K562 (cell line): ENCODE measurements around the gene OCA2. TPM values are rescaled to one million over a fixed set of nuclear protein-coding genes. Genes with fewer than 3 reads are reported as not detected.

Experiments used
- ATAC-seq: fragments of 200-7000 bp; cut with Tn5 transposase; 3 replicates; pipeline ENCODE4 v1.9.1; 2020; ENCODE audit warnings: moderate library complexity
- BruUV-seq: library from RNA; stranded (reverse); fragments of 400-500 nt; replicated peaks from 2 replicates; lab custom pipeline; 2021; lab: Mats Ljungman, UMichigan
- CTCF ChIA-PET: fragments of 300-600 bp; formaldehyde crosslinking; extraction: SDS; loops from one replicate; lab custom pipeline; 2021; ENCODE audit warnings: low intra/inter-chr PET ratio; lab: Yijun Ruan, JAX
- POLR2A ChIA-PET: fragments of 300-600, 350-650 bp; sonication (Branson Sonifier 250); formaldehyde crosslinking; extraction: SDS; loops from one replicate; lab custom pipeline; 2021; ENCODE audit warnings: antibody characterized with exemption, inconsistent platforms; lab: Yijun Ruan, JAX
- DNase-seq, 4 experiments: peaks; one replicate each; pipeline versions ENCODE4 v3.0.0 to v3.0.0-alpha.2; 2011 to 2018; ENCODE audit warnings: low spot score in 3 of 4, mixed read lengths in 3 of 4; ENCODE audit errors: extremely low read depth in 1 of 4
- FAIRE-seq: peaks from 2 replicates; lab custom pipeline; 2011; peaks lifted over from hg19 to GRCh38; lab: Jason Lieb, UNC
- H2AFZ ChIP-seq: 2 replicates; pipeline ENCODE4 v1.6.0; 2011; ENCODE audit warnings: low read depth, low read length, control low read depth, inconsistent platforms
- H3K27ac ChIP-seq: fragments of 200-600 bp; 3 replicates; pipeline ENCODE4 v1.8.0; 2011; ENCODE audit warnings: low read depth, mild to moderate bottlenecking, control low read depth, inconsistent platforms, low read length, moderate library complexity, mixed read lengths; ENCODE audit errors: extremely low read depth
- H3K27me3 ChIP-seq, 2 experiments: fragments of 300-600 bp in 1 of 2; 2 replicates in 1 of 2; 3 replicates in 1 of 2; pipeline versions ENCODE4 v1.6.0 to v1.8.0; 2011; ENCODE audit warnings: inconsistent platforms in 2 of 2, low read length in 2 of 2, mild to moderate bottlenecking in 1 of 2, mixed read lengths in 1 of 2, moderate library complexity in 1 of 2; ENCODE audit not compliant: control insufficient read depth in 2 of 2, insufficient read depth in 2 of 2
- H3K36me3 ChIP-seq: fragments of 300-600 bp; 3 replicates; pipeline ENCODE4 v1.8.0; 2011; ENCODE audit warnings: mild to moderate bottlenecking, low read length, inconsistent platforms; ENCODE audit not compliant: control insufficient read depth, insufficient read depth
- H3K4me1 ChIP-seq, 2 experiments: fragments of 200-600 bp in 1 of 2; replicated peaks in 1 of 2; 2 replicates in 1 of 2; 3 replicates in 1 of 2; pipeline versions ENCODE4 v1.5.1 to v1.8.0; 2011; ENCODE audit warnings: inconsistent platforms in 2 of 2, low read length in 2 of 2, mild to moderate bottlenecking in 1 of 2, mixed read lengths in 1 of 2, moderate library complexity in 1 of 2; ENCODE audit not compliant: control insufficient read depth in 2 of 2, insufficient read depth in 2 of 2
- H3K4me2 ChIP-seq: 2 replicates; pipeline ENCODE4 v1.6.1; 2011; ENCODE audit warnings: low read length, control low read depth, inconsistent platforms, mixed read lengths; ENCODE audit not compliant: insufficient read depth
- H3K4me3 ChIP-seq: fragments of 200-600 bp; sonication (generic), shearing (Covaris generic); 2 replicates; pipeline ENCODE4 v1.5.1; 2016; ENCODE audit warnings: control low read depth, inconsistent platforms
- H3K79me2 ChIP-seq: fragments of 200-600 bp; 3 replicates; pipeline ENCODE4 v1.8.0; 2011; ENCODE audit warnings: low read length, inconsistent platforms; ENCODE audit not compliant: control insufficient read depth, insufficient read depth
- H3K9ac ChIP-seq, 2 experiments: 2 replicates each; pipeline versions ENCODE4 v1.6.0 to v1.6.1; 2011; ENCODE audit warnings: low read depth in 2 of 2, low read length in 2 of 2, control low read depth in 1 of 2, inconsistent platforms in 1 of 2, mild to moderate bottlenecking in 1 of 2, mixed read lengths in 1 of 2; ENCODE audit not compliant: insufficient read depth in 1 of 2
- H3K9me1 ChIP-seq: one replicate; pipeline ENCODE4 v1.6.0; 2011; ENCODE audit warnings: inconsistent platforms, mild to moderate bottlenecking, low read length, moderate library complexity; ENCODE audit not compliant: control insufficient read depth, insufficient read depth
- H3K9me3 ChIP-seq: replicated peaks from 2 replicates; pipeline ENCODE4 v1.5.1; 2011; ENCODE audit warnings: low read depth, low read length, inconsistent platforms; ENCODE audit not compliant: control insufficient read depth, insufficient read depth
- H4K20me1 ChIP-seq: replicated peaks from 2 replicates; pipeline ENCODE4 v1.6.1; 2011; ENCODE audit warnings: low read length, inconsistent platforms, mixed read lengths; ENCODE audit not compliant: control insufficient read depth, insufficient read depth
- ARID1B ChIP-seq: fragments of 450-650 bp; IDR thresholded peaks from 2 replicates; pipeline ENCODE4 v1.6.1; 2016; ENCODE audit warnings: antibody characterized with exemption, mild to moderate bottlenecking, inconsistent platforms
- CHD1 ChIP-seq: fragments of 200-600 bp; sonication (generic); IDR thresholded peaks from one replicate; pipeline ENCODE4 v1.6.1; 2012; ENCODE audit warnings: mild to moderate bottlenecking, moderate library complexity, low read length, inconsistent platforms
- EZH2 ChIP-seq: IDR thresholded peaks from 2 replicates; pipeline ENCODE4 v1.6.1; 2012; ENCODE audit warnings: low read depth, mild to moderate bottlenecking, inconsistent platforms, low read length, borderline replicate concordance
- WGBS: fragments of 100-300 bp; shearing (Covaris generic); methylation state at CpG from one replicate; pipeline ENCODE4 v1.1.6; 2016; ENCODE audit warnings: low coverage, mixed read lengths; ENCODE audit not compliant: insufficient coverage; ENCODE audit errors: missing lambda C conversion rate; 5-methylcytosine and 5-hydroxymethylcytosine counted together
- in situ Hi-C: fragments of 300-500 bp; cut with MboI; formaldehyde crosslinking; loops from 4 replicates; pipeline ENCODE4 v1.15.0; 2018; ENCODE audit warnings: inconsistent platforms, mixed read lengths
- intact Hi-C: fragments of 100-400 bp; cut with micrococcal nuclease; formaldehyde crosslinking; loops from 2 replicates; pipeline ENCODE4 v1.14.2; 2022
- polyA plus RNA-seq, 8 experiments: library from polyadenylated mRNA; depleted of rRNA in 4 of 8; stranded (reverse) in 5 of 8; unstranded in 3 of 8; fragments of >200 nt; fragmentation: Nextera tagmentation in 2 of 8; fragmentation: Illumina TruSeq in 1 of 8; extraction: Ambion mirVana in 2 of 8; extraction: Trizol in 1 of 8; gene quantifications; 2 replicates each; pipeline versions ENCODE4 v1.2.1 to v1.2.3, GENCODE V29; 2011 to 2014; ENCODE audit warnings: inconsistent platforms in 1 of 8, missing spikeins in 1 of 8
- total RNA-seq, 7 experiments: library from RNA; depleted of rRNA in 6 of 7; stranded (reverse); fragments of >200 nt in 6 of 7; fragmentation: Illumina TruSeq in 2 of 7; extraction: Trizol in 2 of 7; gene quantifications; 2 replicates each; pipeline versions ENCODE4 v1.2.1 to v1.2.3, GENCODE V29; 2011 to 2021; ENCODE audit warnings: low replicate concordance in 1 of 7
- TF ChIP-seq, protein P1 (sequence below): fragments of 250-450 bp; sonication (Bioruptor Pico); IDR thresholded peaks from 2 replicates; pipeline ENCODE4 v1.5.0; 2021; ENCODE audit warnings: mild to moderate bottlenecking, borderline replicate concordance
- TF ChIP-seq, protein P2 (sequence below): fragments of 450-650 bp; IDR thresholded peaks from 2 replicates; pipeline ENCODE4 v1.6.1; 2014; ENCODE audit warnings: low read depth, mild to moderate bottlenecking, moderate library complexity, borderline replicate concordance
- TF ChIP-seq, protein P3 (sequence below): fragments of 450-650 bp; IDR thresholded peaks from 2 replicates; pipeline ENCODE4 v1.6.1; 2016; ENCODE audit warnings: missing biosample characterization, missing genetic modification characterization
- TF ChIP-seq, protein P4 (sequence below): fragments of 450-650 bp; IDR thresholded peaks from 2 replicates; pipeline ENCODE4 v1.6.1; 2017; ENCODE audit warnings: antibody characterized with exemption

Gene OCA2
- total and polyA plus RNA-seq, 9 of the 15 experiments (the other 6 are each of a cell fraction or from before 2014, with no cell fraction given), result 0.07 to 0.59 (median 0.17) TPM; not detected in 1

DNA sequence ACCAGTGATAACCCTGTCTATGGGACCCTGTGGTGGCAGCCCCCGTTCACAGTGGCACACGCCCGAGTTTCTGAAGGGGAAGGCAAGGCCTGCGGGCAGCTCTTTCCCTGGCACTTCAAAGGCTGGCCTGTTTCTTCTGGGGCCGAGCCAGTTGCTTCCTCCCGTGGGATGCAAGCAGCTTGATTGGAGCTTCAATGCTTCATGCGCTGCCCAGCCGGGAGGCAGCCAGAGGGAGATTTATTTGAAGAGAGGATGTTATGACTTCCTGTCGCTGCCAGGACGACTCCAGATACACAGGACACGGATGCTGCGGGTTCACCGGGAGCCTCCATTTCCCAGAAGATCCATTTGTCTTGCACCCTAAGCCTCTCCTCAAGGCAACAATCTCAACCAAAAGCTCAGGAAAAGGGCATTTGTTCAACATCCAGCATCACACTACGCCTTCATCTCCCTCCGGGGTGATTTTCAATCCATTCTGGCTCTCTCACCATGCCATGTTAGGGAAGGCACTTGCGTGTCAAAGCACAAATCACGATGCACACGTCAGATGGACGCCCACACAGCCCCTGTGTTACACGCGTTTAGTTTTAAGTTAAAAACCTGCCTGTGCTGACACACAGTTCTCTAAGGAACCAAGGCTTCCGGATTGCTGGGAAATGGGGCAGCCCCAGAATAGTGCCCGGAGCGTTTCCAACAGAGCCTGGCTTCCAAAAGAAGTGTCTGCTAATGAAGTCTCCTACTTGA, 330.2 kb downstream of the OCA2 start:
- no peak overlapping the region for H3K9ac ChIP-seq
- intact Hi-C loops, result no loop called here
- TF ChIP-seq ARID1B, result no peak
- TF ChIP-seq, protein P1, sequence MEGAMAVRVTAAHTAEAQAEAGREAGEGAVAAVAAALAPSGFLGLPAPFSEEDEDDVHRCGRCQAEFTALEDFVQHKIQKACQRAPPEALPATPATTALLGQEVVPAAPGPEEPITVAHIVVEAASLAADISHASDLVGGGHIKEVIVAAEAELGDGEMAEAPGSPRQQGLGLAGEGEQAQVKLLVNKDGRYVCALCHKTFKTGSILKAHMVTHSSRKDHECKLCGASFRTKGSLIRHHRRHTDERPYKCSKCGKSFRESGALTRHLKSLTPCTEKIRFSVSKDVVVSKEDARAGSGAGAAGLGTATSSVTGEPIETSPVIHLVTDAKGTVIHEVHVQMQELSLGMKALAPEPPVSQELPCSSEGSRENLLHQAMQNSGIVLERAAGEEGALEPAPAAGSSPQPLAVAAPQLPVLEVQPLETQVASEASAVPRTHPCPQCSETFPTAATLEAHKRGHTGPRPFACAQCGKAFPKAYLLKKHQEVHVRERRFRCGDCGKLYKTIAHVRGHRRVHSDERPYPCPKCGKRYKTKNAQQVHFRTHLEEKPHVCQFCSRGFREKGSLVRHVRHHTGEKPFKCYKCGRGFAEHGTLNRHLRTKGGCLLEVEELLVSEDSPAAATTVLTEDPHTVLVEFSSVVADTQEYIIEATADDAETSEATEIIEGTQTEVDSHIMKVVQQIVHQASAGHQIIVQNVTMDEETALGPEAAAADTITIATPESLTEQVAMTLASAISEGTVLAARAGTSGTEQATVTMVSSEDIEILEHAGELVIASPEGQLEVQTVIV (CRISPR knock-in tag), result no peak
- no peak for TF ChIP-seq CHD1
- no peak for TF ChIP-seq EZH2
- TF ChIP-seq, protein P2, sequence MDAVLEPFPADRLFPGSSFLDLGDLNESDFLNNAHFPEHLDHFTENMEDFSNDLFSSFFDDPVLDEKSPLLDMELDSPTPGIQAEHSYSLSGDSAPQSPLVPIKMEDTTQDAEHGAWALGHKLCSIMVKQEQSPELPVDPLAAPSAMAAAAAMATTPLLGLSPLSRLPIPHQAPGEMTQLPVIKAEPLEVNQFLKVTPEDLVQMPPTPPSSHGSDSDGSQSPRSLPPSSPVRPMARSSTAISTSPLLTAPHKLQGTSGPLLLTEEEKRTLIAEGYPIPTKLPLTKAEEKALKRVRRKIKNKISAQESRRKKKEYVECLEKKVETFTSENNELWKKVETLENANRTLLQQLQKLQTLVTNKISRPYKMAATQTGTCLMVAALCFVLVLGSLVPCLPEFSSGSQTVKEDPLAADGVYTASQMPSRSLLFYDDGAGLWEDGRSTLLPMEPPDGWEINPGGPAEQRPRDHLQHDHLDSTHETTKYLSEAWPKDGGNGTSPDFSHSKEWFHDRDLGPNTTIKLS, result no peak
- TF ChIP-seq, protein P3, sequence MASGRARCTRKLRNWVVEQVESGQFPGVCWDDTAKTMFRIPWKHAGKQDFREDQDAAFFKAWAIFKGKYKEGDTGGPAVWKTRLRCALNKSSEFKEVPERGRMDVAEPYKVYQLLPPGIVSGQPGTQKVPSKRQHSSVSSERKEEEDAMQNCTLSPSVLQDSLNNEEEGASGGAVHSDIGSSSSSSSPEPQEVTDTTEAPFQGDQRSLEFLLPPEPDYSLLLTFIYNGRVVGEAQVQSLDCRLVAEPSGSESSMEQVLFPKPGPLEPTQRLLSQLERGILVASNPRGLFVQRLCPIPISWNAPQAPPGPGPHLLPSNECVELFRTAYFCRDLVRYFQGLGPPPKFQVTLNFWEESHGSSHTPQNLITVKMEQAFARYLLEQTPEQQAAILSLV (tag), result no peak
- TF ChIP-seq, protein P4, sequence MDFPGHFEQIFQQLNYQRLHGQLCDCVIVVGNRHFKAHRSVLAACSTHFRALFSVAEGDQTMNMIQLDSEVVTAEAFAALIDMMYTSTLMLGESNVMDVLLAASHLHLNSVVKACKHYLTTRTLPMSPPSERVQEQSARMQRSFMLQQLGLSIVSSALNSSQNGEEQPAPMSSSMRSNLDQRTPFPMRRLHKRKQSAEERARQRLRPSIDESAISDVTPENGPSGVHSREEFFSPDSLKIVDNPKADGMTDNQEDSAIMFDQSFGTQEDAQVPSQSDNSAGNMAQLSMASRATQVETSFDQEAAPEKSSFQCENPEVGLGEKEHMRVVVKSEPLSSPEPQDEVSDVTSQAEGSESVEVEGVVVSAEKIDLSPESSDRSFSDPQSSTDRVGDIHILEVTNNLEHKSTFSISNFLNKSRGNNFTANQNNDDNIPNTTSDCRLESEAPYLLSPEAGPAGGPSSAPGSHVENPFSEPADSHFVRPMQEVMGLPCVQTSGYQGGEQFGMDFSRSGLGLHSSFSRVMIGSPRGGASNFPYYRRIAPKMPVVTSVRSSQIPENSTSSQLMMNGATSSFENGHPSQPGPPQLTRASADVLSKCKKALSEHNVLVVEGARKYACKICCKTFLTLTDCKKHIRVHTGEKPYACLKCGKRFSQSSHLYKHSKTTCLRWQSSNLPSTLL, result no peak

More for the DNA sequence above, 330.2 kb downstream of the OCA2 start:
- in situ Hi-C loops, result no loop called here
- Histone ChIP-seq H3K4me2 (no peak overlapping the region), H3K4me1 (peaks cover 0 to 3% of the 10 kb centered on the region in 2 experiments; a peak in 1 of 5 replicates), H3K27ac (no peak overlapping the region), H2AFZ (no peak overlapping the region), H3K4me3 (no peak overlapping the region), H3K27me3 (peaks cover 0 to 17% of the 10 kb centered on the region in 2 experiments; a peak in 2 of 5 replicates), H3K9me3 (no peaks in the 10 kb centered on the region), H4K20me1 (no peaks in the 10 kb centered on the region), H3K36me3 (no peaks in the 10 kb centered on the region), H3K9me1 (no peaks in the 10 kb centered on the region), H3K79me2 (no peaks in the 10 kb centered on the region)
- no peak for FAIRE-seq
- no peak for DNase-seq
- no peak for ATAC-seq
- POLR2A ChIA-PET, result no interaction called here
- CTCF ChIA-PET, result no interaction called here
- 5% methylated on average over 18 of the region's 24 CpGs for WGBS
- BruUV-seq, result no TSS peak
